Activated CD8-positive, alpha-beta T cell treated with anti-CD3 and anti-CD28 coated beads for 36 hours (primary cell): ENCODE measurements around the gene TMEM39B. TPM values are rescaled to one million over a fixed set of nuclear protein-coding genes. Genes with fewer than 3 reads are reported as not detected.
"Not testable (repeated sequence)": the region's sequence is repeated elsewhere in the genome, so short reads cannot be mapped to it uniquely, and the experiment has no call there.

ENCODE experiments used
- ATAC-seq: fragments of 200-7000 bp; cut with Tn5 transposase; one replicate; pipeline ENCODE4 v1.10.0; 2021; ENCODE audit warnings: mild to moderate bottlenecking, moderate library complexity
- CTCF ChIA-PET: fragments of 350-600 bp; sonication (Branson Sonifier 250); formaldehyde crosslinking; loops from one replicate; lab custom pipeline; 2021; ENCODE audit warnings: antibody characterized with exemption; lab: Charles Lee
- POLR2A ChIA-PET: fragments of 350-600 bp; sonication (Branson Sonifier 250); formaldehyde crosslinking; loops from one replicate; lab custom pipeline; 2021; ENCODE audit warnings: antibody characterized with exemption; lab: Charles Lee
- DNase-seq: peaks from one replicate; pipeline ENCODE4 v3.0.0-alpha.2; 2020
- H3K27ac Mint-ChIP-seq: one replicate; pipeline ENCODE4 v1.8.0; 2021; ENCODE audit warnings: mild to moderate bottlenecking, mixed read lengths
- H3K27me3 Mint-ChIP-seq: one replicate; pipeline ENCODE4 v1.8.0; 2021; ENCODE audit warnings: mixed read lengths
- H3K36me3 Mint-ChIP-seq: one replicate; pipeline ENCODE4 v1.8.0; 2021; ENCODE audit warnings: low read depth, mixed read lengths
- H3K4me1 Mint-ChIP-seq: one replicate; pipeline ENCODE4 v1.8.0; 2021; ENCODE audit warnings: low read depth, mixed read lengths
- H3K4me3 Mint-ChIP-seq: one replicate; pipeline ENCODE4 v1.8.0; 2021; ENCODE audit warnings: mild to moderate bottlenecking, moderate library complexity, mixed read lengths
- H3K9me3 Mint-ChIP-seq: one replicate; pipeline ENCODE4 v1.8.0; 2021; ENCODE audit warnings: mixed read lengths
- intact Hi-C: fragments of 100-400 bp; cut with micrococcal nuclease; formaldehyde crosslinking; loops from one replicate; pipeline ENCODE4 v1.10.0; 2022
- total RNA-seq, 2 experiments: library from RNA; stranded (reverse); gene quantifications; one replicate each; pipeline ENCODE4 v1.2.3, GENCODE V29; 2021
- TF ChIP-seq, protein P1 (sequence below): fragments of 200-600 bp; IDR thresholded peaks from one replicate; pipeline ENCODE4 v1.8.0; 2022; ENCODE audit warnings: antibody characterized with exemption, mild to moderate bottlenecking

The TMEM39B gene
- total RNA-seq, 2 experiments from 2014 or later = 25.3 to 27.7 TPM

DNA sequence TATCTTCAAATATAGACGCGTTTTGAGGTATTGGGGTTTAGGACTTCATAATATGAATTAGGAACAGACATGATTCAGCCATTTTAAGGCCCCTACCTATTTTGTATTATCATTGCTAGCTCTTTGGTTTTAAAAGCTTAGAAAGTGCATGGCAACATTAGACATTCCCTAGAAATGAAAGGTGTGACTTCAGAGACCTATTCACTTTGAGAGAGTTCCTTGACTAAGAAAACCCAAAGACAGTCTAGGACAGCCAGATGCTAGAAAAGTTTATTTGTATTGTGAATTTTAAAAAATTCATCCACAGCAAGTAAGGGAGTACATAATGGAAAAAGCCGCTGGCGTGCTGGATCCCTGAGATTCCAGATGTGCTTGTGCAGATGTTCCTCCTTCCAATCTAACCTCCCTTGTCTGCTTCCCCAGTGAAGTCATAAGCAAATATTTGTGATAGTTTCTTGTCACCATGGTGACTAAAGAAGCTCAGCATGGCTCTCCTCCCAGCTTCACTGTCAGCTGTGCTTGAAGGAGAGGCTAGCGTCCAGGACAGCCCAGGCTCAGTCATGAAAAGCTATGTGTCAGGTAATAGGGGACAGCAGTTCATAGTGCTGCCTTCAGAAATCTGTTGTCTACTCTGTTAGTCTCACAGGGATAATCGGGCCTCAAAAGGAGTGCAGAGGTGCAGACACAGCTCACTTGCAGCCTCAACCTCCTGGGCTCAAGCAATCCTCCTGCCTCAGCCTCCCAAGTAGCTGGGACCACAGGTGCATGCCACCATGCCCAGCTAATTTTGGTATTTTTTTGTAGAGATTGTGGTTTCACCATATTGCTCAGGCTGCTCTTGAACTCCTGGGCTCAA lies 69.9 kb downstream of the TMEM39B start:
- CTCF ChIA-PET = interaction anchor here (0.6 to 0.9 kb wide), 2 partner anchors 10 to 15 kb away, joined by 3 to 4 read pairs; no protein-coding TSS in a partner anchor
- H3K27me3 Mint-ChIP-seq = no peaks in the 10 kb centered on the region
- intact Hi-C loops = no loop called here
- ATAC-seq = no peak
- POLR2A ChIA-PET = interaction anchor here (0.5 to 1.1 kb wide), 2 partner anchors 31 to 332 kb away, joined by 3 read pairs; no protein-coding TSS in a partner anchor
- H3K9me3 Mint-ChIP-seq = no peaks in the 10 kb centered on the region
- no peak for DNase-seq
- TF ChIP-seq, protein P1, sequence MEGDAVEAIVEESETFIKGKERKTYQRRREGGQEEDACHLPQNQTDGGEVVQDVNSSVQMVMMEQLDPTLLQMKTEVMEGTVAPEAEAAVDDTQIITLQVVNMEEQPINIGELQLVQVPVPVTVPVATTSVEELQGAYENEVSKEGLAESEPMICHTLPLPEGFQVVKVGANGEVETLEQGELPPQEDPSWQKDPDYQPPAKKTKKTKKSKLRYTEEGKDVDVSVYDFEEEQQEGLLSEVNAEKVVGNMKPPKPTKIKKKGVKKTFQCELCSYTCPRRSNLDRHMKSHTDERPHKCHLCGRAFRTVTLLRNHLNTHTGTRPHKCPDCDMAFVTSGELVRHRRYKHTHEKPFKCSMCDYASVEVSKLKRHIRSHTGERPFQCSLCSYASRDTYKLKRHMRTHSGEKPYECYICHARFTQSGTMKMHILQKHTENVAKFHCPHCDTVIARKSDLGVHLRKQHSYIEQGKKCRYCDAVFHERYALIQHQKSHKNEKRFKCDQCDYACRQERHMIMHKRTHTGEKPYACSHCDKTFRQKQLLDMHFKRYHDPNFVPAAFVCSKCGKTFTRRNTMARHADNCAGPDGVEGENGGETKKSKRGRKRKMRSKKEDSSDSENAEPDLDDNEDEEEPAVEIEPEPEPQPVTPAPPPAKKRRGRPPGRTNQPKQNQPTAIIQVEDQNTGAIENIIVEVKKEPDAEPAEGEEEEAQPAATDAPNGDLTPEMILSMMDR = no peak
- H3K36me3 Mint-ChIP-seq = peaks cover 29% of the 10 kb centered on the region
- no peak overlapping the region for H3K27ac Mint-ChIP-seq
- H3K4me1 Mint-ChIP-seq = peaks cover 68% of the 10 kb centered on the region
- H3K4me3 Mint-ChIP-seq = no peak overlapping the region

DNA sequence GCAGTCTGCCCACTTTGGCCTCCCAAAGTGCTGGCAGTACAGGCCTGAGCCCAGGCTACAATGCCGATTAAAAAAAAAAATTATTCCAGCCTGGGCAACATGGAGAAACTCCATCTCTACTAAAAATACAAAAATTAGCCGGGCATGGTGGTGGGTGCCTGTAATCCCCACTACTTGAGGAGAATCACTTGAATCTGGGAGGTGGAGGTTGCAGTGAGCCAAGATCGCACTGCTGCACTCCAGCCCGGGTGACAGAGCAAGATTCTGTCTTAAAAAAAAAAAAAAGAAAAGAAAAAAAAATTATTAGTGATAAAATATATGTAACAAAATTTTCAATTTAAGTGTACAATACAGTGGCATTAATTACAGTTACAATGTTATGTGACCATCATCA lies 70.6 kb downstream of the TMEM39B start:
- peaks cover 64% of the 10 kb centered on the region for H3K4me1 Mint-ChIP-seq
- H3K4me3 Mint-ChIP-seq, H3K9me3 Mint-ChIP-seq, H3K27ac Mint-ChIP-seq, ATAC-seq, DNase-seq, H3K27me3 Mint-ChIP-seq, intact Hi-C loops: not testable (repeated sequence)
- ChIA-PET CTCF (interaction anchor here (0.9 kb wide), 1 partner anchor 10 kb away, joined by 4 read pairs; no protein-coding TSS in a partner anchor), POLR2A (interaction anchor here (0.5 to 1.1 kb wide), 2 partner anchors 31 to 331 kb away, joined by 3 read pairs; no protein-coding TSS in a partner anchor)
- H3K36me3 Mint-ChIP-seq = peaks cover 32% of the 10 kb centered on the region

DNA sequence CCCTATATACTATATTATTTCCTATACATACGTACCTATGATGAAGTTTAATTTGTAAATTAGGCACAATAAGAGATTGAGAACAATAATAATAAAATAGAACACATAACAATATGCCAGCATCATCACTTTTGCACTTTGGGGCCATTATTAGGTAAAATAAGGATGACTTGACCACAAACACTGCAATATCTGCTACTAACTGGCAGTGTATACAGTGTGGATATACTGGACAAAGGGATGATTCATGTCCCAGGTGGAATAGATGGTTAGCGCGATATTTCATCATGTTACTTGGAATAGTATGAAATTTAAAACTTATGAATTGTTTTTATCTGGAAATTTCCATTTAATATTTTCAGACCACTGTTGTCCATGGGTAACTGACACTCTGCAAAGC lies 71.3 kb downstream of the TMEM39B start:
- H3K9me3 Mint-ChIP-seq = peaks cover 5% of the 10 kb centered on the region
- no peak overlapping the region for H3K4me3 Mint-ChIP-seq
- H3K27me3 Mint-ChIP-seq = no peaks in the 10 kb centered on the region
- H3K27ac Mint-ChIP-seq = no peak overlapping the region
- H3K36me3 Mint-ChIP-seq = peaks cover 34% of the 10 kb centered on the region
- H3K4me1 Mint-ChIP-seq = peaks cover 60% of the 10 kb centered on the region
- TF ChIP-seq, protein P1 = no peak
- no peak for DNase-seq
- ChIA-PET CTCF (no interaction called here), POLR2A (no interaction called here)
- ATAC-seq = no peak
- intact Hi-C loops = no loop called here

DNA sequence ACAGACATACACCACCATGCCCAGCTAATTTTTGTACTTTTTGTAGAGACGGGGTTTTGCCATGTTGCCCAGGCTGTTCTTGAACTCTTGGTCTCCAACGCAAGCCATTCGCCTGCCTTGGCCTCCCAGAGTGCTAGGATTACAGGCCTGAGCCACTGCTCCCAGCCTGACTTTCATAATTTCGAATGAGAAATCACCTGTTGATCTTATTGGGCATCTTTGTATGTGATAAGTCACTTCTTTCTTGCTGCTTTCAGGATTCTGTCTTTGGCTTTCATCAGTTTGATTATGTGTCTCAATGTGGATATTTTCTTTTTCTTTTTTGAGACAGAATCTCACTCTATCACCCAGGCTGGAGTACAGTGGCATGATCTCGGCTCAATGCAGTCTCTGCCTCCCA lies 75.1 kb downstream of the TMEM39B start:
- Mint-ChIP-seq H3K4me1 (peaks cover 43% of the 10 kb centered on the region), H3K36me3 (peaks cover 33% of the 10 kb centered on the region)
- H3K27ac Mint-ChIP-seq, H3K4me3 Mint-ChIP-seq, intact Hi-C loops, DNase-seq, POLR2A ChIA-PET, H3K27me3 Mint-ChIP-seq, ATAC-seq, H3K9me3 Mint-ChIP-seq: not testable (repeated sequence)
- CTCF ChIA-PET = interaction anchor here (1.5 kb wide), 1 partner anchor 20 kb away, joined by 4 read pairs; no protein-coding TSS in a partner anchor

DNA sequence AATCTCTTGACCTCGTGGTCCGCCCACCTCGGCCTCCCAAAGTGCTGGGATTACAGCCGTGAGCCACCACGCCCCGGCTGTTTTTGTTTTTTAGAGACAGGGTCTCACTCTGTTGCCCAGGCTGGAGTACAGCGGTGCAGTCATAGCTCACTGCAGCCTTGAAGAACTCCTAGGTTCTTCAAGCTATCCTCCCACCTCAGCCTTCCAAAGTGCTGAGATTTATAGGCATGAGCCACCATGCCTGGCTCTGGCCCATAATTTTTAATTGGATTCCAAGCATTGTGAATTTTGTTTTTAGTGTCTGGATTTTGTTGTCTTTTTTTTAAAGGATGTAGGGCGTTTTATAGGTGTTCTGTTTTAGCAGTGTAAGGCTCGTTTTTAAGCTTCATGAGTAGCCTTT lies 78.1 kb downstream of the TMEM39B start:
- H3K27ac Mint-ChIP-seq = no peak overlapping the region
- H3K4me1 Mint-ChIP-seq = peaks cover 22% of the 10 kb centered on the region
- intact Hi-C loops = no loop called here
- ATAC-seq = no peak
- H3K4me3 Mint-ChIP-seq = no peak overlapping the region
- DNase-seq = no peak
- H3K27me3 Mint-ChIP-seq = no peaks in the 10 kb centered on the region
- TF ChIP-seq, protein P1 = no peak
- peaks cover 37% of the 10 kb centered on the region for H3K36me3 Mint-ChIP-seq
- ChIA-PET POLR2A (no interaction called here), CTCF (interaction anchor here (1.2 to 2.2 kb wide), 2 partner anchors 23 to 97 kb away, joined by 3 to 5 read pairs; no protein-coding TSS in a partner anchor)
- peaks cover 5% of the 10 kb centered on the region for H3K9me3 Mint-ChIP-seq
